Panc1 (cell line): Measurements from ENCODE around the gene PRRT1B.

Experiments used
- POLR2AphosphoS5 ChIP-seq: IDR thresholded peaks from 2 replicates; pipeline ENCODE4 v1.6.1; 2012; ENCODE audit warnings: mild to moderate bottlenecking, low read depth, low read length, moderate library complexity
- TF ChIP-seq, protein P1 (sequence below): fragments of 450-650 bp; IDR thresholded peaks from 2 replicates; pipeline ENCODE4 v1.5.1; 2017; ENCODE audit warnings: mild to moderate bottlenecking

DNA sequence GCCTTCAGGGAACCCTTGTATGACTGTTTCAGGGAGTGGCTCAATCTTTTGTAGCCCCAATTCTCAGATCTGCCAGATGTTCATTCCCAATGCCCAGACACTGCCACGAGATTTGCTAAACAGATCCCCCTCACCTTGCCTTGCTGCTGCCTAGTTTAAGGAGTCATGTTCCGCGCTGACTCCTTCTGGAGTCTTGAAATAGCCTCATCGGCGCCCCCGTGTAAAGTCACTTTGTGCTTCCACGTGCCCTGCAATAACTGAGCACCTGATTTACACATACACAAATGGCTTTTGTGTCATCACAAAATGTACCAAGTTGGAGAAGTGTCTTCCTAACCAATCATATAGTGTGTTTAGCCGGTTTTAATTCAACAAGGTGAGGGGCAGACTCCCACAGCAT lies 62.3 kb downstream of the PRRT1B start:
- TF ChIP-seq POLR2AphosphoS5, result no peak
- TF ChIP-seq, protein P1, sequence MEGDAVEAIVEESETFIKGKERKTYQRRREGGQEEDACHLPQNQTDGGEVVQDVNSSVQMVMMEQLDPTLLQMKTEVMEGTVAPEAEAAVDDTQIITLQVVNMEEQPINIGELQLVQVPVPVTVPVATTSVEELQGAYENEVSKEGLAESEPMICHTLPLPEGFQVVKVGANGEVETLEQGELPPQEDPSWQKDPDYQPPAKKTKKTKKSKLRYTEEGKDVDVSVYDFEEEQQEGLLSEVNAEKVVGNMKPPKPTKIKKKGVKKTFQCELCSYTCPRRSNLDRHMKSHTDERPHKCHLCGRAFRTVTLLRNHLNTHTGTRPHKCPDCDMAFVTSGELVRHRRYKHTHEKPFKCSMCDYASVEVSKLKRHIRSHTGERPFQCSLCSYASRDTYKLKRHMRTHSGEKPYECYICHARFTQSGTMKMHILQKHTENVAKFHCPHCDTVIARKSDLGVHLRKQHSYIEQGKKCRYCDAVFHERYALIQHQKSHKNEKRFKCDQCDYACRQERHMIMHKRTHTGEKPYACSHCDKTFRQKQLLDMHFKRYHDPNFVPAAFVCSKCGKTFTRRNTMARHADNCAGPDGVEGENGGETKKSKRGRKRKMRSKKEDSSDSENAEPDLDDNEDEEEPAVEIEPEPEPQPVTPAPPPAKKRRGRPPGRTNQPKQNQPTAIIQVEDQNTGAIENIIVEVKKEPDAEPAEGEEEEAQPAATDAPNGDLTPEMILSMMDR, result no peak
